ENCODE results near the gene DGCR8. TPM values are rescaled to one million over a fixed set of nuclear protein-coding genes. Genes with fewer than 3 reads are reported as not detected.

The DGCR8 gene
- total and polyA plus RNA-seq, 5 donors from 2014 or later = 2.7 to 41.1 (median 5.1) TPM

- DNase-seq (no peak), ATAC-seq (ENCODE audit: low read depth in 2 of 2) (no peak)
- H3K36me3 ChIP-seq (ENCODE audit: control insufficient read depth, insufficient read depth, low read length) = peaks cover 62% of the 10 kb centered on the region
- H3K4me1 Mint-ChIP-seq = peaks cover 19 to 77% (median 53%) of the 10 kb centered on the region in 4 donors
- H3K27me3 Mint-ChIP-seq = no peaks in the 10 kb centered on the region
- peak overlapping the region in 1 of 3 donors; percentile 42 for H3K27ac Mint-ChIP-seq
- no peak overlapping the region for H3K27ac ChIP-seq (ENCODE audit: insufficient read depth, low read length, poor library complexity, severe bottlenecking)
- peaks cover 53% of the 10 kb centered on the region for H3K36me3 Mint-ChIP-seq
- H3K4me3 ChIP-seq (ENCODE audit: low read depth, low read length) = no peak overlapping the region
- no peaks in the 10 kb centered on the region for H3K27me3 ChIP-seq (ENCODE audit: control insufficient read depth, insufficient read depth, low read length)
- no peaks in the 10 kb centered on the region for H3K9me3 ChIP-seq (ENCODE audit: control insufficient read depth in 2 of 2, low read length in 2 of 2)
- H3K9me3 Mint-ChIP-seq = peaks cover 0 to 1% (median 0%) of the 10 kb centered on the region in 7 donors
- peak overlapping the region in 2 of 4 donors; percentile 43 to 47 for H3K4me3 Mint-ChIP-seq
- H3K4me1 ChIP-seq (ENCODE audit: control insufficient read depth, insufficient read depth, low read length, poor library complexity, severe bottlenecking) = peaks cover 47% of the 10 kb centered on the region
Measured at GRCh38 chr22:20086763-20087162, 6.7 kb downstream of the DGCR8 start.

DNA sequence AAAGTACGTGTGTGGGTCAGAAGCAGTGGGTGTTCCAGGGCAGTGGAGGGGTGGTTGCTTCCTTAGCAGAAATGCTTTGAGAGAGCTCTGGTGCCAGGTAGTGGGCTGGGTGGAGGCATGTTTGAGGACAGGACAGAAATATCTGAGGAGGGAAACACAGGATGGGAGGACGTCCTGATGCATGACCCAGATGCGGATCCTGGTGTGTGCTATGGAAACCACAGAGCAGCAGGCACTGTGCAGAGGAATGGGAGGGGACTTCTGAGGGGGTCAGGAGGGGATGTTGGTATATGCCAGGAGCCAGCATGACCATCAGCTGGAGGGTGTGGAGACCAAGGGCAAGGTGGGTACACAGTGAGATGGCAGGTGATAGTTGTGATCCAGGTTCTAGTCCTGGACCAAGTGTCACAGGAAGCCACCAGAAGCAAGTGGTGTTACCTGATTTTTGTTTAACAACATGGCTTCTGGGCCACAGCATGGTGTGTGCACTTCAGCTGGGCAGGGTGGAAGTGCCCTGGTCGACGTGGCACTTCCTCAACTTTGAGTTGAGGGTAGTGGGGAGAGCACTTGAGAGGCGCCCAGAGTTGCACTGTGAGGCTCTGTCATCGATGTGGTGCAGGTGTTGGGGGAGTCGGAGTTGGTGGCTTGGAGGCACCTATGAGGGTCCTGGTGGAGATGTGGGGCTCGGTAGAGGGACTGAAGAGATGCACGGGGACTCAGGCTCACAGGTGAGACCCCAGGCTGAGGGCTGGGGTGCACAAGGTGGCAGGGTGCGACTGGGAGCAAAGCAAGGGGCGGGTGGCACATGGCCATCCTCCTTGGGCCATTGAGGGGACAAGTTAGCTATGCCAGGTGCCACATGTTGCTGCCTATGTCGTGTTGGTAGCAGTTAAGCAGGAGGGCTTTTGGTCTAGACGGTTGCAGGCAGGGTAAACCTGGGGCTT is 7.5 kb downstream of the DGCR8 start:
- Histone ChIP-seq H3K4me1 (ENCODE audit: control insufficient read depth, insufficient read depth, low read length, poor library complexity, severe bottlenecking) (peaks cover 51% of the 10 kb centered on the region), H3K9me3 (ENCODE audit: control insufficient read depth in 2 of 2, low read length in 2 of 2) (no peaks in the 10 kb centered on the region), H3K4me3 (ENCODE audit: low read depth, low read length) (no peak overlapping the region), H3K27me3 (ENCODE audit: control insufficient read depth, insufficient read depth, low read length) (no peaks in the 10 kb centered on the region), H3K27ac (ENCODE audit: insufficient read depth, low read length, poor library complexity, severe bottlenecking) (no peak overlapping the region), H3K36me3 (ENCODE audit: control insufficient read depth, insufficient read depth, low read length) (peaks cover 69% of the 10 kb centered on the region)
- Mint-ChIP-seq H3K4me3 (peak overlapping the region in 1 of 4 donors; percentile 38), H3K9me3 (peaks cover 0 to 1% (median 0%) of the 10 kb centered on the region in 7 donors), H3K4me1 (peaks cover 22 to 78% (median 56%) of the 10 kb centered on the region in 4 donors), H3K27ac (peak overlapping the region in 1 of 3 donors; percentile 42), H3K36me3 (peaks cover 57% of the 10 kb centered on the region), H3K27me3 (no peaks in the 10 kb centered on the region)
- DNase-seq (no peak), ATAC-seq (ENCODE audit: low read depth in 2 of 2) (no peak)

- no peak overlapping the region for H3K27ac Mint-ChIP-seq
Measured at GRCh38 chr22:20088263-20088648, 8.2 kb downstream of the DGCR8 start.

GRCh38 chr22:20089226-20089976 is 9.4 kb downstream of the DGCR8 start:
- no peak overlapping the region for H3K4me3 Mint-ChIP-seq
- peaks cover 79% of the 10 kb centered on the region for H3K36me3 ChIP-seq (ENCODE audit: control insufficient read depth, insufficient read depth, low read length)
- H3K4me3 ChIP-seq (ENCODE audit: low read depth, low read length) = no peak overlapping the region
- peaks cover 0 to 1% (median 0%) of the 10 kb centered on the region in 7 donors for H3K9me3 Mint-ChIP-seq
- H3K4me1 ChIP-seq (ENCODE audit: control insufficient read depth, insufficient read depth, low read length, poor library complexity, severe bottlenecking) = peaks cover 56% of the 10 kb centered on the region
- no peaks in the 10 kb centered on the region for H3K27me3 Mint-ChIP-seq
- no peaks in the 10 kb centered on the region for H3K9me3 ChIP-seq (ENCODE audit: control insufficient read depth in 2 of 2, low read length in 2 of 2)
- peaks cover 65% of the 10 kb centered on the region for H3K36me3 Mint-ChIP-seq
- ATAC-seq (ENCODE audit: low read depth in 2 of 2) (no peak), DNase-seq (no peak)
- H3K4me1 Mint-ChIP-seq = peaks cover 19 to 78% (median 47%) of the 10 kb centered on the region in 4 donors
- H3K27ac ChIP-seq (ENCODE audit: insufficient read depth, low read length, poor library complexity, severe bottlenecking) = no peak overlapping the region
- H3K27me3 ChIP-seq (ENCODE audit: control insufficient read depth, insufficient read depth, low read length) = no peaks in the 10 kb centered on the region
- peak overlapping the region in 2 of 3 donors; percentile 15 to 96 for H3K27ac Mint-ChIP-seq

More at GRCh38 chr22:20088263-20088648, 8.2 kb downstream of the DGCR8 start:
- Mint-ChIP-seq H3K4me3 (peak overlapping the region in 1 of 4 donors; percentile 38), H3K9me3 (peaks cover 0 to 1% (median 0%) of the 10 kb centered on the region in 7 donors), H3K27me3 (no peaks in the 10 kb centered on the region), H3K36me3 (peaks cover 57% of the 10 kb centered on the region), H3K4me1 (peaks cover 27 to 78% (median 53%) of the 10 kb centered on the region in 4 donors)
- ATAC-seq (ENCODE audit: low read depth in 2 of 2) (no peak), DNase-seq (no peak)
- no peak overlapping the region for H3K27ac ChIP-seq (ENCODE audit: insufficient read depth, low read length, poor library complexity, severe bottlenecking)
- H3K9me3 ChIP-seq (ENCODE audit: control insufficient read depth in 2 of 2, low read length in 2 of 2) = no peaks in the 10 kb centered on the region
- peaks cover 70% of the 10 kb centered on the region for H3K36me3 ChIP-seq (ENCODE audit: control insufficient read depth, insufficient read depth, low read length)
- H3K27me3 ChIP-seq (ENCODE audit: control insufficient read depth, insufficient read depth, low read length) = no peaks in the 10 kb centered on the region
- H3K4me3 ChIP-seq (ENCODE audit: low read depth, low read length) = no peak overlapping the region
- H3K4me1 ChIP-seq (ENCODE audit: control insufficient read depth, insufficient read depth, low read length, poor library complexity, severe bottlenecking) = peaks cover 51% of the 10 kb centered on the region

GRCh38 chr22:20089977-20090729 is 10.1 kb downstream of the DGCR8 start:
- H3K4me3 Mint-ChIP-seq = peak overlapping the region; percentile 53 to 87 (median 82)
- Histone ChIP-seq H3K27me3 (ENCODE audit: control insufficient read depth, insufficient read depth, low read length) (no peaks in the 10 kb centered on the region), H3K36me3 (ENCODE audit: control insufficient read depth, insufficient read depth, low read length) (peaks cover 86% of the 10 kb centered on the region), H3K4me1 (ENCODE audit: control insufficient read depth, insufficient read depth, low read length, poor library complexity, severe bottlenecking) (peaks cover 54% of the 10 kb centered on the region), H3K4me3 (ENCODE audit: low read depth, low read length) (peak overlapping the region; percentile 26), H3K27ac (ENCODE audit: insufficient read depth, low read length, poor library complexity, severe bottlenecking) (peak overlapping the region; percentile 69), H3K9me3 (ENCODE audit: control insufficient read depth in 2 of 2, low read length in 2 of 2) (no peaks in the 10 kb centered on the region)
- H3K27ac Mint-ChIP-seq = peak overlapping the region; percentile 95 to 96 (median 95)
- no peaks in the 10 kb centered on the region for H3K27me3 Mint-ChIP-seq
- peaks cover 0 to 1% (median 0%) of the 10 kb centered on the region in 7 donors for H3K9me3 Mint-ChIP-seq
- H3K36me3 Mint-ChIP-seq = peaks cover 65% of the 10 kb centered on the region
- no peak for ATAC-seq (ENCODE audit: low read depth in 2 of 2)
- DNase-seq = peak in 1 of 3 donors; percentile 49
- H3K4me1 Mint-ChIP-seq = peaks cover 19 to 75% (median 45%) of the 10 kb centered on the region in 4 donors

DNA sequence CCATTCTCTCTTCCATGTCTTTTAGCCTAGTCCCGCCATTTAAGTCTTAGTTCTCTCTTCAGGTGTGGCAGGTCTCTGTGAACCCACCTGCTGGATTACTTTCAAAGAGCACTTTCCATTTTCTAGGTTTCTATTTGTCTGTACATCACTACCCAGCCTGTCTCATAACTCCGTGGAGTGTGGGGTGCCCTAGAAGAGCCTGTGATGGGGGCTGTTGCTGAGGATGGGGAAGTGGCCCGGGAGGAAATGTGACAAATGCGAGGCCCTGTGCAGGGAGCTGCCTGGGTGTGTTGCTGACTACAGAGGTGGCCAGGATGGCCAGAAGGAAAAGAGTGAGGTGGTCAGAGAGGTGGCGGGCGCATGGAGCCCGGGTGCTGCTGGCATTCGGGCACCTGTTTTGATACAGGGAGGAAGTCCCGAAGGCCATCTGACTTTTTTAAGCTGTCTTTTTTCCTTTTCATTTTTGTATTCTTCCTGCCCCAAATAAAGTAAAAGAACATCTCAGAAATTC is 10.7 kb downstream of the DGCR8 start:
- Histone ChIP-seq H3K36me3 (ENCODE audit: control insufficient read depth, insufficient read depth, low read length) (peaks cover 87% of the 10 kb centered on the region), H3K4me3 (ENCODE audit: low read depth, low read length) (peak overlapping the region; percentile 62), H3K9me3 (ENCODE audit: control insufficient read depth in 2 of 2, low read length in 2 of 2) (no peaks in the 10 kb centered on the region), H3K4me1 (ENCODE audit: control insufficient read depth, insufficient read depth, low read length, poor library complexity, severe bottlenecking) (peaks cover 54% of the 10 kb centered on the region), H3K27me3 (ENCODE audit: control insufficient read depth, insufficient read depth, low read length) (no peaks in the 10 kb centered on the region), H3K27ac (ENCODE audit: insufficient read depth, low read length, poor library complexity, severe bottlenecking) (peak overlapping the region; percentile 69)
- peak in 1 of 2 donors; percentile 30 for ATAC-seq (ENCODE audit: low read depth in 2 of 2)
- DNase-seq = peak in 1 of 3 donors; percentile 33
- H3K4me3 Mint-ChIP-seq = peak overlapping the region; percentile 76 to 87 (median 82)
- peaks cover 0 to 1% (median 0%) of the 10 kb centered on the region in 7 donors for H3K9me3 Mint-ChIP-seq
- H3K4me1 Mint-ChIP-seq = peaks cover 19 to 75% (median 46%) of the 10 kb centered on the region in 4 donors
- H3K36me3 Mint-ChIP-seq = peaks cover 64% of the 10 kb centered on the region
- H3K27ac Mint-ChIP-seq = peak overlapping the region; percentile 95 to 96 (median 95)
- H3K27me3 Mint-ChIP-seq = no peaks in the 10 kb centered on the region
